ENCODE results near the gene MAS1.
A peak's percentile ranks its signal among the peaks of the same experiment; 100 is the strongest.
"Not testable (repeated sequence)": the region's sequence is repeated elsewhere in the genome, so short reads cannot be mapped to it uniquely, and the experiment has no call there.

The MAS1 gene

DNA sequence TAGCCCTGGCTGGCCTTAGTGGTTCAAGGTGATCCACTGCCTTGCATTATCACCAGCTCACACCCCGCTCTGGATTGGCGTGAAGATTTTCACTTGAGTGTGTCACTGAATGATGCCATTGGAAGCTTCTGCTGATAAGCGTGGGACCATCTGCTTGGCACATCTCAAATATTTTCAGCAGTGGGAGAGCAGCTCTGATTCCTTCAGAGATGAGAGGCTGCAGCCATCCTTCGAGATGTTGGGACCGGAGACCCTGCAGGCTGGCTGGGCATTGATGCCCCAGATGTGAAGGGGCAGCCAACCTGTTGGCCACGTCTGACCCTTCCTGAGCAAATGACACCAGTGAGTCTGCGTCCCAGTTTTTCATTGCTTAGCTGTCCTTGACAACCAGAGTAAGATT, at the start of gene MAS1:
Gene MAS1, plus strand, starts transcription at position 197 of the 400 bp plus-strand sequence. CDS start 15,968 bp downstream, outside the sequence.
- DNase-seq = no peak

DNA sequence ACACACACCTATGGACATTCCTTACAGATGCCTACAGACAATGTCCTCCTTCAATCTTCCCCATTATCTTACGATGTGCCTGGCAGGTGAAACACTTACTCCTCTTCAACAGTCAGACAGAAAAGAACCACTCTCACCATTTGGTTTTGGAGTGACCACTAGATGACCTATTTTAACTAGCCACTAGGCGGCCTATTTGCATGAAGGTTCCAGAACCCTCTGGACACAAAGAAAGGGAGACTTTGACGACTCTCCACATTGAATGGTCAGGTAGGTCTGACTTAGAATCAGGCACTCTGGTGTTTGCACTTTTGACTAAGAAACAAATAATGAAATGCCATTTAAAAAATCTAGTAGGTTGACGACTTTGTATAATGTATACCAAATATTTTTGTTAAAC, 48.8 kb upstream of the MAS1 start:
- DNase-seq = no peak

DNA sequence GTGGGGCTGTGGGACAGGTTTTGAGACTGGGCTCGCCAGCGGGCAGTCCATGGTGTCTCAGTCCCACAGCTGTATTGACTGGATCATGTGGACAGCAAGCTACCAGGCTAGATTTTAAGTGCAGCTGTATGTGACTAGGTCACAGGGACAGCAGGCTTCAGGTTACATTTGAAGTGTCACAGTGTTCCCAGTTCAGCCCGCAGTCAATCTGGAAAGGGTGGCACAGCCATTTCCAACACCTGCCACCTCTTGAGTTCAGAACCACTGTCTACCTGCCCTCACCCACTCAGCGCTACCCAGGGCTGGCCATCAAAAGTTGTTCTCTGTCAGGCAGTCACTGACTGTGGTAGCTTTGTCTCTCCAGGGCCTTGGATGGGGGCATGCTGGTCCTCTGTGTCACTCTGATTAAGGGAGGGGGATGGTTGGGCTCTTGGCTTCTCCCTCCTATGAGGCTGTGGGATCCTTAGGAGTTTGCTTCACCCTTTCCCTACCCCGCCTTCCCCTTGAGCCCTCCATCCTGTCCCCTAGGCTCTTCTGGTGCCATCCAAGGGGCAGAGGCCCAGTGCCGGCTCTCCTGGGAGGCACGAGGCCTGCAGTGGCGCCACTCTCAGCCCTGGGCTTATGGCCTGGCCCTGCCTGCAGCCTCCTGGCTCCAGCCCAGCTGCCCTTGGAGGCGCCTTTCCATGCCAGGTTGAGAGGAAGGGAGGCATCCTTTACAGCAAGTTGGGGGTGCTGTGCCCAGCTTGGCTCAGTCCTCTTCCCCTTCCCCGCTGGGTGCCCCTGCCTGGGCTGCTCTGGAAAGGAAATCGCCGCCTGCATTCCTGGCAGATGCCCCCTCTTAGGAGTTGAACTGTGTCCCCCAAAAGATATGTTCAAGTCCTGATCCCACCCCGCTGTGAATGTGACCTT, 45.8 kb upstream of the MAS1 start:
- DNase-seq = peak; percentile 46

DNA sequence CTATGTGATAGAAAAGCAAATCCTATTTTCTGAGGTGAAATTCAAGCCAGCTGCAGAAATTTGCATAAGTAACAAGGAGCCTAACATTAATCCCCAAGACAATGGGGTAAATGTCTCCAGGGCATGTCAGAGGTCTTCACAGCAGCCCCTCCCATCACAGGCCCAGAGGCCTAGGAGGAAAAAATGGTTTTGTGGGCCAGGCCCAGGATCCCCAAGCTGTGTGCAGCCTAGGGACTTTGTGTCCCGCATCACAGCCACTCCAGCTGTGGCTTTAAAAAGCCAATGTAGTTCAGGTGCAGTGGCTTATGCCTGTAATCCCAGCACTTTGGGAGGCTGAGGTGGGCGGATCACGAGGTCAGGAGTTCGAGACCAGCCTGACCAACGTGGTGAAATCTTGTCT, 42.2 kb upstream of the MAS1 start:
- DNase-seq = not testable (repeated sequence)

DNA sequence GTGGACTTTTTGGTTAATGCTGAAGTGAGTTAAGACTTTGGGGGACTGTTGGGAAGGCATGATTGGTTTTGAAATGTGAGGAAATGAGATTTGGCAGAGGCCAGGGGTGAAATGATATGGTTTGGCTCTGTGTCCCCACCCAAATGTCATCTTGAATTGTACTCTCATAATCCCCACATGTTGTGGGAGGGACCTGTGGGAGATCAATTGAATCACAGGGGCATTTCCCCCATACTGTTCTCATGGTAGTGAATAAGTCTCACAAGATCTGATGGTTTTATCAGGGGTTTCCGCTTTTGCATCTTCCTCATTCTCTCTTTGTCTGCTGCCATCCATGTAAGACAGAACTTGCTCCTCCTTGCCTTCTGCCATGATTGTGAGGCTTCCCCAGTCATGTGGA, 40.9 kb upstream of the MAS1 start:
- DNase-seq = not testable (repeated sequence)

DNA sequence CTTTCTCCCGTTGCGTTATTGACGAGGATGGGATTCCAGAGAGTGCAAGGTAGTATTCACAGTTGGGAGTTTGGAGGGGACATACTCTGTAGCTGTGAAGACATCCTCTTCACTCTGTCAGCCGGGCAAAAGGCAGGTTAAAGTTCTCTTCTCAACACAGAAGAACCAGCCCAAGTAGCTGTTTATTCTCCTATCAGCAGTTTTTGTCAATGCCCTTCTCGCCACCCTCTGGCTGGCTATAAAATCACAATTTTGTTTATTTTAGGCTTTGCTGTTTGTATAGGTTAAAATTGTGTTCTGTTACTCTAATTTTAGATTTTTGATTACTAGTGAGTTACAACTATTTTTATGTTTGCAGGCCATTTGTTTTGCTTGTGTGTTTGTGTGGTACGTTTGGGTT, 37.9 kb upstream of the MAS1 start:
- peak; percentile 28 for DNase-seq

DNA sequence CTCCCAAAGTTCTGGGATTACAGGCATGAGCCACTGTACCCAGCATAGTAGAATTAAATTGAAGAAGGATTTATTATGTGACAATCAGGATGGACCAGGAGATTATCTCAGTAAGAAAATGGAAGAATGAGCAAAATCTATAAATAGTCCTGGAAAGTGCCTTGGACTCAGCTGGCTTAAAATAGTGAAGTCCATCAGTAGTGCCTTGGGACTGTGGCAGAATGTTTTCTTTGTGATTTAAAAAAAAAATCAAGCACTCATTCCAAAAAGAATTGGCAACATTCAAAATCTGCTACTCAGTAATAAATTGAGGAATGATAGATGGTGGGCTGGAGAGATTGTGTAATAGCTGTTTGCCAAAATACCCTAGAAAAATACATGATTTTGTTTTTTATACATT, 37.0 kb upstream of the MAS1 start:
- DNase-seq = no peak

DNA sequence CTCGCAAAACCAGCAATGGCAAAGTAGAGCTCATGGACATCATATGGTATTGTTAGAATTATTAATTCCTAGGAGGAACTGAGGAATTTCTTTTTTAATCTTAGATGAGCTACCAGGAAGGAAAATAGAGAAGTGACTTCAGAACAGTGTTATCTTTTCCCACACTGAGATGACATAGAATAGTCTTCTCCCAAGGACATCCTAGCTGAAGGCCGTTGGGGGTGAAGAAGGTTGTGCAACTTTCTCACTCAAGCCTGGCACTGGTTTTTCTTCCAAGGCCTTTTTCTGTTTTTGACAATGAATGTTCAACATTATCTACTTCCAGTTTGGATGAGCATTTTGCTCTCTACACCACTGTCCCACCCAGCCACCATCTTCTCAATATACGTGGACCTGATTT, 35.8 kb upstream of the MAS1 start:
- no peak for DNase-seq

GRCh38 chr6:159858259-159858658, 32.5 kb upstream of the MAS1 start:
- no peak for DNase-seq

DNA sequence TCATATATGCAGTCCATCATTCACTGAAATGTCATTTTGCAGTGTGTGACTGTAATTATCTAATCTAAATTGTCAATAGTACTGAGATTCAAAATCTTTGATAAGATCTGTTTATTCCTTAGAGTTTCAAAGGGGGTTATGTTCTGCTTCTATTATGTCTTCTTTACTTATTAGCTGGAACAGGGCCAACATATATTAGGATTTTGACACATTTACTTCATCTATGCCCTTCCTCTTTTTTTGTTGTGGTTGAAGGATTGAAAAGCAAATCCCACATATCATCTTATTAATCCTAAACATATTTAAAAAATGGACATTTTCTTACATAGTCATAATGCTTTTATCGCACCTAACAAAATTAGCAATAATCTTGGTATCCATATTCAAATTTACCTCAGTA, 30.3 kb upstream of the MAS1 start:
- DNase-seq = no peak

GRCh38 chr6:159862103-159862502, 28.7 kb upstream of the MAS1 start:
- no peak for DNase-seq

- DNase-seq = peak; percentile 84
Observed at GRCh38 chr6:159863341-159863740, 27.4 kb upstream of the MAS1 start.

- no peak for DNase-seq
Observed at GRCh38 chr6:159865226-159865920, 25.4 kb upstream of the MAS1 start.

GRCh38 chr6:159866286-159867247, 24.2 kb upstream of the MAS1 start:
- no peak for DNase-seq

GRCh38 chr6:159871241-159871640, 19.5 kb upstream of the MAS1 start:
- DNase-seq = no peak

DNA sequence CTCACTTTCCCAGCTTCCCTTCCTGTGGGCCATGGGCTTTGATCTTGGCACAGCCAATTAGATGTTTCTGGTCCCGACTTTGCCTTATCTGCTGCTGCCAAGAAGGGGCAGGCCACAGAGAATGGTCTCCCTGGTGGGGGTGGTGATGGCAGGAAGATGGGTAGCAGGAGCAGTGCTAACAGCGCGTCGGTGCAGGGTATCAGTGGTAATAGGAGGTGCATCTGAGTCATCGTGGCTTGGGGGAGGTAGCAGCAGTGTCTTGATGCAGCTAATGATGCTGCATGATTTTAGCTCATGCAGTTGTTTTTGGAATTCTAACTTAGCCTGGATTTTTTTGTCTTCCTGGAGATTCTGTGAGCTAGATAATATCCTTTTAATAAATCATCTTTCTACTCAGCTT, 18.9 kb upstream of the MAS1 start:
- DNase-seq = no peak

GRCh38 chr6:159874435-159874834, 16.4 kb upstream of the MAS1 start:
- no peak for DNase-seq

DNA sequence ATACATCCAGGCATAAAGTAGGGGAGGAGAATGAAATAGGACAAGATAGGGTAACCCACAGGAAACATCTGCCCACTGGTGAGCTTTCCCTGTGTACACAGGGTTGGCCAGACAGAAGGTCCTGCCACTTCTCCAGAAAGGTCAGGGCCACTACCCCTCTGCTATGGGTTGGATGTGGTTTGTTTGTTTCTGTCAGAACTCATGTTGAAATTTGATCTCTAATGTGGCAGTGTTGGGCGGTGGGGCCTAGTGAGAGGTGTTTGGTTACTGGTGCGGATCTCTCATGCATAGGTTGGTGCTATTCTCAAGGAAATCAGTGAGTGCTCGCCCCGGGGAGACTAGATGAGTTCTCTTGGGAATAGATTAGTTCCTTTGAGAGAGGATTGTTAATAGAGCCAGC, 15.6 kb upstream of the MAS1 start:
- DNase-seq = no peak

GRCh38 chr6:159876242-159876641, 14.5 kb upstream of the MAS1 start:
- DNase-seq = no peak

GRCh38 chr6:159877256-159877808, 13.5 kb upstream of the MAS1 start:
- DNase-seq = no peak

DNA sequence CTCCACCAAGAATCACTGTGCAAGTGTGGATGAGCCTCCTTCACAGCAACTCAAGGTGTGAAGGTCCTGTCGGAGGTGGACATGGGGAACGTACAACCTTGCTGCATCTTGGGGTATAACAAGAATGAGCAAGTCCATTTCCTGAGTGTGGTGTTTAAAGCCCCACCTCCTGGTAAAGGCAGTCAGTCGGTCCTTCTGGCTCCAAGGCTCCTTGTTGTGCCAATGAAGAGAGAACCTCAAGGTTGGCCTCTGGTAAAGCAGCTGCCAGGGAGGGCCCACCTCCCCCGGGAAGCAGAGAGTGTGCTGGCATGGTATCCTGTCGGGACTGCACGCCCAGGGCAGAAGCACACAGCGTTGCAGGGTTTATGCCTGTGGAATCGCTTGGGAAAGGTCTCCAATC, 12.4 kb upstream of the MAS1 start:
- no peak for DNase-seq

GRCh38 chr6:159879856-159880255, 10.9 kb upstream of the MAS1 start:
- no peak for DNase-seq
